Right lobe of liver (tissue), 6 donors: ENCODE measurements around the gene CPT1C. TPM values are rescaled to one million over a fixed set of nuclear protein-coding genes. Genes with fewer than 3 reads are reported as not detected.

Experiments used
- ATAC-seq, 4 donors: fragments of 200-7000 bp; cut with Tn5 transposase; one replicate each; pipeline ENCODE4 v1.9.1; 2020; ENCODE audit warnings: mild to moderate bottlenecking in 4 of 4, moderate library complexity in 4 of 4
- DNase-seq, 3 donors: peaks; one replicate each; pipeline ENCODE4 v3.0.0-alpha.2; 2020
- H3K27ac ChIP-seq, 3 donors: fragments of 200-600 bp; one replicate each; pipeline ENCODE4 v1.8.0; 2022
- H3K27me3 ChIP-seq, 2 donors: fragments of 200-600 bp; one replicate each; pipeline ENCODE4 v1.8.0; 2022
- H3K36me3 ChIP-seq, 4 donors: fragments of 200-600 bp; sonication (generic) in 1 of 4; one replicate each; pipeline versions ENCODE4 v1.5.1 to v1.8.0; 2017 to 2022; ENCODE audit warnings: control low read depth in 1 of 4
- H3K4me1 ChIP-seq, 4 donors: fragments of 200-600 bp; sonication (generic) in 1 of 4; one replicate each; pipeline versions ENCODE4 v1.5.1 to v1.8.0; 2017 to 2022; ENCODE audit warnings: control low read depth in 1 of 4
- H3K4me3 ChIP-seq, 3 donors: fragments of 200-600 bp; one replicate each; pipeline ENCODE4 v1.8.0; 2022
- H3K9me3 ChIP-seq, 4 donors: fragments of 200-600 bp; sonication (generic) in 1 of 4; one replicate each; pipeline versions ENCODE4 v1.5.1 to v1.8.0; 2017 to 2022; ENCODE audit warnings: control low read depth in 1 of 4
- POLR2A ChIP-seq: fragments of 450-650 bp; IDR thresholded peaks from one replicate; pipeline ENCODE4 v1.6.1; 2017; ENCODE audit warnings: antibody characterized with exemption, mild to moderate bottlenecking
- WGBS: methylation state at CpG from one replicate; pipeline ENCODE4 v1.1.6; 2018; ENCODE audit warnings: low coverage, low lambda C conversion rate; ENCODE audit not compliant: insufficient coverage; ENCODE audit errors: missing lambda C conversion rate; 5-methylcytosine and 5-hydroxymethylcytosine counted together
- intact Hi-C, 2 donors: fragments of 100-400 bp; cut with DNase I; formaldehyde crosslinking; loops; one replicate each; pipeline versions ENCODE4 v1.11.2 to v1.14.1; 2022
- total RNA-seq, 6 experiments: library from RNA; depleted of rRNA in 2 of 6; stranded (reverse); fragments of >200 nt in 2 of 6; fragmentation: NEBNext Ultra II Directional in 3 of 6; extraction: Animal tissue kit (Norgen Biotek cat#: 25700) in 3 of 6; gene quantifications; one replicate each; pipeline versions ENCODE4 v1.1.0 to v1.2.4, GENCODE V29; 2016 to 2023
- TF ChIP-seq, protein P1 (sequence below), 4 donors: fragments of 200-600 bp in 3 of 4; fragments of 450-650 bp in 1 of 4; IDR thresholded peaks; one replicate each; pipeline versions ENCODE4 v1.5.1 to v1.8.0; 2016 to 2022; ENCODE audit warnings: antibody characterized with exemption in 4 of 4, mild to moderate bottlenecking in 2 of 4
- donor health status: DM: no; HTN: yes; CAD: no.
- donor health status: DM: no; HTN: no; CAD: no.
- donor health status: DM: no; HTN: no; CAD: no.
- donor health status: DM: no; HTN: yes; CAD: no.
- donor health status: DM: no; HTN: yes; CAD: no.

The CPT1C gene
- total RNA-seq, 6 experiments from 2014 or later: 0.43 to 6.7 (median 0.97) TPM

DNA sequence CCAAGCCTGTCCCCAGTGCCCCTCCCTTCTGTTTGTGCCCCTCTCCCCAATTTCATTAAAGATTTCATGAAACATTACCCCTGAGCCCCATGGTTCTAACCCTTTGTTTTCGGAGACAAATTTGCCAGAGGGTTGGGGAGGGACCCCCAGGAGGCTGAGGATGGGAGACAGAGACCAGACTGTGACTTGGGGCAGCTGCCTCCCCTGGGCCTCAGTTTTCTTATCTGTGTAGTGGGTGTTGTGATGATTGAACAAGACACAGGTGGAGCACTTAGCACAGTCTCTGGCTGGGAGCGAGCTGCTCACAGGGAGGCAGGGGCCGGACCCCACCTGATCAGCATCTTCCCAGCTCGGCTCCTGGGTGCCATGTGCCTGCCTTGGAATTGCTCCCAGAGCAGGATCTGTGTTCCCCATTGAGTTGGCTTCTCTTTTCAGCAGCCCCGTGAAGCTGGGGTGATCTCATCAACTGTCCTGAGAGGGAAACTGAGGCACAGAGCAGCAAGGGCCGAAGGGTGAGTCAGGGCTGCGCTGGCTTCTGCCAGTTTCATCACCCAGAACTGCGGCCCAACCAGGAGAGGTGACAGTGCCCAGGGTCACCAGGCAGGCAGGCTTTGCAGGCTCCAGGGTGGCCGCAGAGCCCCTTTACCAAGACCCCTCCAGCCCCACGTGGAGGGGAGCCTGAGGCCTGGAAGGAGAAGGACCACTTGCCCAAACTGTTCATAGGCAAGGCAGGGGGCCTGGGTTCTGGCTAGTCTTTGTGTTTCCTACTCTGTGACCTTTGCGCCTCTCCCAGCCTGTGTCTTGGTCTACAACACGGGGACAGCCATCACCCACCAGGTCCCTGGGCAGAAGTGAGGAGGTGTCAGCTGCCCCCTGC, 32.1 kb upstream of the CPT1C start:
- Histone ChIP-seq H3K4me1 (peaks cover 0 to 6% (median 1%) of the 10 kb centered on the region in 4 donors), H3K27ac (no peak overlapping the region), H3K27me3 (no peaks in the 10 kb centered on the region), H3K9me3 (no peaks in the 10 kb centered on the region), H3K4me3 (no peak overlapping the region), H3K36me3 (peaks cover 0 to 65% (median 18%) of the 10 kb centered on the region in 4 donors)
- intact Hi-C loops: no loop called here
- WGBS: 83% methylated on average over 4 of the region's 12 CpGs
- no peak for TF ChIP-seq POLR2A
- TF ChIP-seq, protein P1, sequence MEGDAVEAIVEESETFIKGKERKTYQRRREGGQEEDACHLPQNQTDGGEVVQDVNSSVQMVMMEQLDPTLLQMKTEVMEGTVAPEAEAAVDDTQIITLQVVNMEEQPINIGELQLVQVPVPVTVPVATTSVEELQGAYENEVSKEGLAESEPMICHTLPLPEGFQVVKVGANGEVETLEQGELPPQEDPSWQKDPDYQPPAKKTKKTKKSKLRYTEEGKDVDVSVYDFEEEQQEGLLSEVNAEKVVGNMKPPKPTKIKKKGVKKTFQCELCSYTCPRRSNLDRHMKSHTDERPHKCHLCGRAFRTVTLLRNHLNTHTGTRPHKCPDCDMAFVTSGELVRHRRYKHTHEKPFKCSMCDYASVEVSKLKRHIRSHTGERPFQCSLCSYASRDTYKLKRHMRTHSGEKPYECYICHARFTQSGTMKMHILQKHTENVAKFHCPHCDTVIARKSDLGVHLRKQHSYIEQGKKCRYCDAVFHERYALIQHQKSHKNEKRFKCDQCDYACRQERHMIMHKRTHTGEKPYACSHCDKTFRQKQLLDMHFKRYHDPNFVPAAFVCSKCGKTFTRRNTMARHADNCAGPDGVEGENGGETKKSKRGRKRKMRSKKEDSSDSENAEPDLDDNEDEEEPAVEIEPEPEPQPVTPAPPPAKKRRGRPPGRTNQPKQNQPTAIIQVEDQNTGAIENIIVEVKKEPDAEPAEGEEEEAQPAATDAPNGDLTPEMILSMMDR (IDR thresholded peaks at IDR 0.05): no peak
- DNase-seq (no peak), ATAC-seq (no peak)

DNA sequence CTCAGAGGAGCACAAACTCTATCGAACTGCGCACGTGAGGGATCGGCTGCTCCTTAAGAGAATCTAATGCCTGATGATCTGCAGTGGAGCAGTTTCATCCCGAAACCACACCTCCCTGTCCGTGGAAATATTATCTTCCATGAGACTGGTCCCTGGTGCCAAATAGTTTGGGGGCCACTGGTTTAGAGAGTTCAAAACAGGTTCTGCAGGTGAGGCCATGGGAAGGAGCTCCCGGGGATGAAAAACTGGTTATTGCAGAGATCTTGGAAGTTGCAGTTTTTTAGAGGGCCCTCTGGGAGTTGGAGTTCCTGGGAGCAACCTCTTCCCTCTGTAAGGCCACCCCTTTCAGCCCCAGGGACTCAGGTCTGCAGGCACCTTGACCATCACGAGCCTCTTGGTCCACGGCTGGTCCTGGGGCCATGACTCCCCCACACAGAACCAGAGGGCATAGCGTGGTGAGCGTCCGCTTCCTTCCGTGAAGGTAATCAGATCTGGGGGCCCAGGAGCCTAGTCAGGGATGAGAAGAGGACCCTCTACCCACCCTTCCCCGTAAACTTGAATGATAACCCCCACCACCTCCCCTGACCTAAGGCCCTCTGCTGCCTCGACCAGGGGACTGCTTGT, 30.5 kb upstream of the CPT1C start:
- no peak for DNase-seq
- H3K27me3 ChIP-seq: no peaks in the 10 kb centered on the region
- H3K4me1 ChIP-seq: peaks cover 0 to 10% (median 3%) of the 10 kb centered on the region in 4 donors
- peaks cover 0 to 54% (median 11%) of the 10 kb centered on the region in 4 donors for H3K36me3 ChIP-seq
- WGBS: 90% methylated on average over 2 of the region's 15 CpGs
- no peaks in the 10 kb centered on the region for H3K9me3 ChIP-seq
- H3K27ac ChIP-seq: no peak overlapping the region
- TF ChIP-seq, protein P1 (IDR thresholded peaks at IDR 0.05): no peak
- TF ChIP-seq POLR2A: no peak
- no peak for ATAC-seq
- no peak overlapping the region for H3K4me3 ChIP-seq
- intact Hi-C loops: loop anchor here in 1 of 2 donors (10.0 kb wide), 1 partner anchor 66 kb away; the partner anchor contains the start of gene PRR12

DNA sequence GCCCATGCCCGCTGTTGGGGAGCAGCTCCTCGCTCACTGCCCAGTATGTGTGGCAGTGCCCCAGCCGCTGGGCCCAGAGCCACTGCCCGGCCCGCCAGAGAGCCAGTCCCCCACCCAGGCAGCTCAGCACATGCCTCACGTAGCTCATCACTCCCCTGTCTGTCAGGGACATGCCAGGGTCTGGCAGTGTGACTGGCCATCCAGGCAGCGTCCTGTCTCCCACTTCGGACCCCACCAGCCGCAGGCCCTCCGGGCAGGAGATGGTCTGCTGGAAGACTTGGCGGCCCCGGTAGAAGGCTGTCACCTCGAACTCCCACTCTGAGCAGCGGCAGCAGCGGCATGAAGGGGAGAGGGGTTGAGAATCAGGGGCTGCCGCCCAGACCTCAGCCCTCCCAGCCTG, 28.9 kb upstream of the CPT1C start:
- Histone ChIP-seq H3K9me3 (no peaks in the 10 kb centered on the region), H3K4me3 (no peak overlapping the region), H3K27me3 (no peaks in the 10 kb centered on the region), H3K4me1 (peaks cover 0 to 14% (median 5%) of the 10 kb centered on the region in 4 donors), H3K27ac (no peak overlapping the region), H3K36me3 (peaks cover 0 to 41% (median 11%) of the 10 kb centered on the region in 4 donors)
- intact Hi-C loops: loop anchor here in 1 of 2 donors (10.0 kb wide), 1 partner anchor 67 kb away; the partner anchor contains the start of gene PRR12
- DNase-seq (no peak), ATAC-seq (no peak)
- no peak for TF ChIP-seq POLR2A
- TF ChIP-seq, protein P1 (IDR thresholded peaks at IDR 0.05): no peak
- WGBS: 80% methylated on average over 1 of the region's 16 CpGs

DNA sequence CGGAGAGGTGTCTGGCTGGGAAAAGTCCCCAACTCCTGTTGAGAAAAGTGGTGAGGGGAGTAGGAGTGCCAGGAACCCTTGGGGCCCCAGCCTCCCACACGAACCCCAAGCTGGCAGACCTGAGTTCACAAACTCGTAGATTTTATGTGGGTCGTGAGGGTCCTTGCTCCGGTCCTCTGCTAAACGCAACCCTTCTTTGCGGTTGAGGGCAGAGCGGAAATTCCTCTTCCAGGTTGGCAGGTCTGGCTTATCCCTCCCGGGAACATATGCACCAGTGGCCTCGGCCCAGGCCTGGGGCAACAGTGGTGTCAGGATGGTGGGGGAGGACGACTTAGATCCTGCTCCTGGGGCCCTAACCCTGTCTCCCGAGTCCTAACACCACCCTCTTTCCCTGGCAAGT, 27.7 kb upstream of the CPT1C start:
- WGBS: 86% methylated on average over 5 of the region's 12 CpGs
- Histone ChIP-seq H3K36me3 (peaks cover 0 to 31% (median 7%) of the 10 kb centered on the region in 4 donors), H3K9me3 (no peaks in the 10 kb centered on the region), H3K4me1 (peaks cover 0 to 14% (median 5%) of the 10 kb centered on the region in 4 donors), H3K27me3 (no peaks in the 10 kb centered on the region), H3K4me3 (no peak overlapping the region), H3K27ac (no peak overlapping the region)
- DNase-seq (no peak), ATAC-seq (no peak)
- intact Hi-C loops: loop anchor here in 1 of 2 donors (10.0 kb wide), 1 partner anchor 68 kb away; the partner anchor contains the start of gene PRR12
- TF ChIP-seq POLR2A: no peak
- TF ChIP-seq, protein P1 (IDR thresholded peaks at IDR 0.05): no peak
